ENCODE results near the gene PARD3B.

- TF ChIP-seq SUZ12 (IDR thresholded peaks at IDR 0.05) (no peak), FOXM1 (IDR thresholded peaks at IDR 0.05; ENCODE audit: borderline replicate concordance) (no peak), ZNF384 (IDR thresholded peaks at IDR 0.05) (no peak), PKNOX1 (IDR thresholded peaks at IDR 0.05) (no peak), SP1 (IDR thresholded peaks at IDR 0.05) (no peak), LEF1 (IDR thresholded peaks at IDR 0.05; ENCODE audit: borderline replicate concordance) (no peak), TARDBP (IDR thresholded peaks at IDR 0.05) (no peak), BHLHE40 (IDR thresholded peaks at IDR 0.05; ENCODE audit: borderline replicate concordance) (no peak), FOXA1 (IDR thresholded peaks at IDR 0.05) (no peak), ARNT (IDR thresholded peaks at IDR 0.05) (no peak), NFRKB (IDR thresholded peaks at IDR 0.05) (no peak), HDGF (IDR thresholded peaks at IDR 0.05; ENCODE audit: borderline replicate concordance) (no peak), CTBP1 (IDR thresholded peaks at IDR 0.05; ENCODE audit: borderline replicate concordance) (no peak)
Observed at GRCh38 chr2:205245001-205245400, 699.7 kb downstream of the PARD3B start.
